ENCODE measurements around the gene PCNA. TPM values are rescaled to one million over a fixed set of nuclear protein-coding genes. Genes with fewer than 3 reads are reported as not detected.

The PCNA gene
- total and polyA plus RNA-seq, 4 donors, result 47.9 to 74.1 (median 58.6) TPM

- no peak for TF ChIP-seq CTCF (IDR thresholded peaks at IDR 0.05; ENCODE audit: control extremely low read depth, extremely low read depth)
- H3K27me3 ChIP-seq (ENCODE audit: control insufficient read depth in 3 of 3, insufficient read depth in 3 of 3, low read length in 2 of 3), result no peaks in the 10 kb centered on the region
- no peak overlapping the region for H3K27ac ChIP-seq (ENCODE audit: low read depth in 1 of 2, low read length in 1 of 2)
- peak overlapping the region; percentile 73 for H3K4me3 ChIP-seq
- DNase-seq (no peak), ATAC-seq (ENCODE audit: insufficient read depth, low FRiP score) (no peak)
- peaks cover 0 to 29% (median 11%) of the 10 kb centered on the region in 4 donors for H3K36me3 ChIP-seq (ENCODE audit: control insufficient read depth in 4 of 4, insufficient read depth in 4 of 4, low read length in 4 of 4)
- peak overlapping the region; percentile 42 to 69 for H3K9ac ChIP-seq (ENCODE audit: insufficient read depth in 1 of 2, low read length in 2 of 2)
- 8 to 9% methylated on average over 23 of the region's 23 CpGs for WGBS, 2 donors
- no peaks in the 10 kb centered on the region for H3K9me3 ChIP-seq (ENCODE audit: control insufficient read depth in 4 of 4, insufficient read depth in 3 of 4, low read length in 3 of 4)
- peaks cover 0 to 27% (median 7%) of the 10 kb centered on the region in 5 donors for H3K4me1 ChIP-seq (ENCODE audit: control insufficient read depth in 5 of 5, insufficient read depth in 5 of 5, low read length in 5 of 5)
These were observed 1.3 kb downstream of the PCNA start for GRCh38 chr20:5118220-5119142.

GRCh38 chr20:5116875-5117274 lies 2.9 kb downstream of the PCNA start:
- H3K4me3 ChIP-seq, result no peak overlapping the region
- no peak for ATAC-seq (ENCODE audit: insufficient read depth, low FRiP score)
- no peak overlapping the region for H3K27ac ChIP-seq (ENCODE audit: low read depth in 1 of 2, low read length in 1 of 2)
- 48 to 76% methylated on average over 3 of the region's 3 CpGs for WGBS, 2 donors
- H3K27me3 ChIP-seq (ENCODE audit: control insufficient read depth in 3 of 3, insufficient read depth in 3 of 3, low read length in 2 of 3), result no peaks in the 10 kb centered on the region
- H3K4me1 ChIP-seq (ENCODE audit: control insufficient read depth in 5 of 5, insufficient read depth in 5 of 5, low read length in 5 of 5), result peaks cover 0 to 36% (median 7%) of the 10 kb centered on the region in 5 donors
- no peaks in the 10 kb centered on the region for H3K9me3 ChIP-seq (ENCODE audit: control insufficient read depth in 4 of 4, insufficient read depth in 3 of 4, low read length in 3 of 4)
- no peak for DNase-seq
- H3K9ac ChIP-seq (ENCODE audit: insufficient read depth in 1 of 2, low read length in 2 of 2), result no peak overlapping the region
- TF ChIP-seq CTCF (IDR thresholded peaks at IDR 0.05; ENCODE audit: control extremely low read depth, extremely low read depth), result no peak
- peaks cover 0 to 29% (median 13%) of the 10 kb centered on the region in 4 donors for H3K36me3 ChIP-seq (ENCODE audit: control insufficient read depth in 4 of 4, insufficient read depth in 4 of 4, low read length in 4 of 4)

- Histone ChIP-seq H3K4me3 (no peak overlapping the region), H3K9ac (ENCODE audit: insufficient read depth in 1 of 2, low read length in 2 of 2) (no peak overlapping the region), H3K9me3 (ENCODE audit: control insufficient read depth in 4 of 4, insufficient read depth in 3 of 4, low read length in 3 of 4) (no peaks in the 10 kb centered on the region), H3K36me3 (ENCODE audit: control insufficient read depth in 4 of 4, insufficient read depth in 4 of 4, low read length in 4 of 4) (peaks cover under 1 to 33% (median 13%) of the 10 kb centered on the region in 4 donors), H3K4me1 (ENCODE audit: control insufficient read depth in 5 of 5, insufficient read depth in 5 of 5, low read length in 5 of 5) (peaks cover 0 to 35% (median 7%) of the 10 kb centered on the region in 5 donors), H3K27me3 (ENCODE audit: control insufficient read depth in 3 of 3, insufficient read depth in 3 of 3, low read length in 2 of 3) (no peaks in the 10 kb centered on the region), H3K27ac (ENCODE audit: low read depth in 1 of 2, low read length in 1 of 2) (no peak overlapping the region)
- no peak for ATAC-seq (ENCODE audit: insufficient read depth, low FRiP score)
- no peak for DNase-seq
- no peak for TF ChIP-seq CTCF (IDR thresholded peaks at IDR 0.05; ENCODE audit: control extremely low read depth, extremely low read depth)
- 26 to 43% methylated on average over 3 of the region's 3 CpGs for WGBS, 2 donors
These were observed 5.4 kb downstream of the PCNA start for GRCh38 chr20:5114403-5114802.

Measured in lung (tissue), 12 donors.